Muscle of leg (tissue), 11 donors: ENCODE results near the gene PFN4. TPM values are rescaled to one million over a fixed set of nuclear protein-coding genes. Genes with fewer than 3 reads are reported as not detected.
A peak's percentile ranks its signal among the peaks of the same experiment; 100 is the strongest.

Source experiments
- DNase-seq: peaks from one replicate; pipeline ENCODE4 v3.0.0; 2013
- H3K27ac ChIP-seq: one replicate; pipeline ENCODE4 v1.5.1; 2013; ENCODE audit warnings: mild to moderate bottlenecking, low read length, control low read depth
- H3K27me3 ChIP-seq: one replicate; pipeline ENCODE4 v1.6.1; 2013; ENCODE audit warnings: low read length; ENCODE audit not compliant: control insufficient read depth, insufficient read depth
- H3K36me3 ChIP-seq: one replicate; pipeline ENCODE4 v1.6.1; 2013; ENCODE audit warnings: low read length; ENCODE audit not compliant: control insufficient read depth, insufficient read depth
- H3K4me1 ChIP-seq: one replicate; pipeline ENCODE4 v1.6.1; 2013; ENCODE audit warnings: low read length; ENCODE audit not compliant: control insufficient read depth, insufficient read depth
- H3K4me3 ChIP-seq: one replicate; pipeline ENCODE4 v1.5.1; 2013; ENCODE audit warnings: low read length, control low read depth
- H3K9me3 ChIP-seq: replicated peaks from 2 replicates; pipeline ENCODE4 v1.6.1; 2013; ENCODE audit warnings: low read depth, low read length; ENCODE audit not compliant: control insufficient read depth
- WGBS: methylation state at CpG from one replicate; pipeline ENCODE4 v1.1.5; 2013; ENCODE audit warnings: missing lambda C conversion rate; ENCODE audit not compliant: insufficient coverage; 5-methylcytosine and 5-hydroxymethylcytosine counted together
- polyA plus RNA-seq, 8 donors: library from polyadenylated mRNA; unstranded; fragments of 120-200 nt; gene quantifications; one replicate each; pipeline versions ENCODE4 v1.2.1 to v1.2.3, GENCODE V29; 2013; ENCODE audit warnings: inconsistent platforms in 1 of 8, low replicate concordance in 1 of 8; ENCODE audit not compliant: insufficient read length in 8 of 8, insufficient read depth in 1 of 8
- total RNA-seq: library from RNA; stranded (reverse); fragments of 120-200 nt; gene quantifications from one replicate; pipeline ENCODE4 v1.2.4, GENCODE V29; 2013

PFN4 gene
- total and polyA plus RNA-seq, 9 donors, result 1.3 to 2.2 (median 1.8) TPM

- H3K27ac ChIP-seq, result peak overlapping the region; percentile 94
- peaks cover 31% of the 10 kb centered on the region for H3K4me1 ChIP-seq
- no peaks in the 10 kb centered on the region for H3K9me3 ChIP-seq
- H3K36me3 ChIP-seq, result peaks cover 35% of the 10 kb centered on the region
- WGBS, result 91% methylated on average over 5 of the region's 8 CpGs
- DNase-seq, result no peak
- peak overlapping the region; percentile 61 for H3K4me3 ChIP-seq
- H3K27me3 ChIP-seq, result no peaks in the 10 kb centered on the region
Measured at GRCh38 chr2:24082787-24083566, 40.2 kb downstream of the PFN4 start.

GRCh38 chr2:24080701-24081100 is 42.4 kb downstream of the PFN4 start:
- peaks cover 35% of the 10 kb centered on the region for H3K36me3 ChIP-seq
- H3K27ac ChIP-seq, result peak overlapping the region; percentile 85

GRCh38 chr2:24077879-24078278 is 45.3 kb downstream of the PFN4 start:
- H3K4me1 ChIP-seq, result peaks cover 26% of the 10 kb centered on the region

More at GRCh38 chr2:24080701-24081100, 42.4 kb downstream of the PFN4 start:
- H3K4me1 ChIP-seq, result peaks cover 36% of the 10 kb centered on the region
- H3K4me3 ChIP-seq, result no peak overlapping the region
- H3K9me3 ChIP-seq, result no peaks in the 10 kb centered on the region
- no peaks in the 10 kb centered on the region for H3K27me3 ChIP-seq
- 27% methylated on average over 2 of the region's 2 CpGs for WGBS
- peak; percentile 77 for DNase-seq

GRCh38 chr2:24077535-24077877 is 45.6 kb downstream of the PFN4 start:
- H3K9me3 ChIP-seq, result no peaks in the 10 kb centered on the region
- no peak for DNase-seq
- peaks cover 23% of the 10 kb centered on the region for H3K4me1 ChIP-seq
- H3K36me3 ChIP-seq, result peaks cover 40% of the 10 kb centered on the region
- peak overlapping the region; percentile 89 for H3K4me3 ChIP-seq
- WGBS, result 11% methylated on average over 6 of the region's 9 CpGs
- H3K27ac ChIP-seq, result peak overlapping the region; percentile 94
- no peaks in the 10 kb centered on the region for H3K27me3 ChIP-seq

More at GRCh38 chr2:24077879-24078278, 45.3 kb downstream of the PFN4 start:
- no peak overlapping the region for H3K4me3 ChIP-seq
- H3K27me3 ChIP-seq, result no peaks in the 10 kb centered on the region
- no peak for DNase-seq
- H3K36me3 ChIP-seq, result peaks cover 39% of the 10 kb centered on the region
- no peak overlapping the region for H3K27ac ChIP-seq
- WGBS, result no CpG with 5 or more reads among the region's 2 CpGs
- H3K9me3 ChIP-seq, result no peaks in the 10 kb centered on the region

DNA sequence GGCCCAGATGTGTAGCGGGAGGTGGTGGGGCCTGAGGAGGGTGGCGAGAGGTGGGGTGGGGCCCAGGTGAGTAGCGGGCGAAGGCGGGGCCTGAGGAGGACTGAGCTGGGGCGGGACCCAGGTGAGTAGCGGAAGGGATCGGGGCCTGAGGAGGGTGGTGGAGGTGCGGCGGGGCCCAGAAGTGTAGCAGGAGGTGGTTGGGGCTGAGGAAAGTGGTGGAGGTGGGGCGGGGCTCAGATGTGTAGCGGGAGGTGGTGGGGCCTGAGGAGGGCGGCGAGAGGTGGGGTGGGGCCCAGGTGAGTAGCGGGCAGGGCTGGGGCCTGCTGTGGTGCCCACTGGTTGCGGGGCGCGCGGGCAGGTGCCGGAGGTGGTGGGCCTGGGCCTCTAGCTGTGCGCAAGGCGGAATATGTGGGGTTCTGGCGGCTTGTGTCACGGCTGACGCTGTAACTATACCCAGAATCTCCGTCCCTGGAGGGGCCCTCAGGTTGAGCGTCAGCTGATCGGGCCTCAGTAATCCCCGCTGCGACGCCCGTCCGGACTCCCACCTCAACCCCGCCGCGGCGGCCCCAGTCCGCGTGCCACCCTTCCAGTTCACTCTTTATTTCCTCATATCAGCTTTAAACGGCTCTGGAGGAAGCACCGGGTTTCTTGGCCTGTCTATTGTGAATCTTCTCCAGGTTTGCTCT is 46.1 kb downstream of the PFN4 start:
- H3K4me1 ChIP-seq, result peaks cover 21% of the 10 kb centered on the region
- 11% methylated on average over 36 of the region's 41 CpGs for WGBS
- peak overlapping the region; percentile 94 for H3K27ac ChIP-seq
- no peaks in the 10 kb centered on the region for H3K9me3 ChIP-seq
- peak overlapping the region; percentile 89 for H3K4me3 ChIP-seq
- DNase-seq, result peak; percentile 44
- H3K27me3 ChIP-seq, result no peaks in the 10 kb centered on the region
- peaks cover 39% of the 10 kb centered on the region for H3K36me3 ChIP-seq

DNA sequence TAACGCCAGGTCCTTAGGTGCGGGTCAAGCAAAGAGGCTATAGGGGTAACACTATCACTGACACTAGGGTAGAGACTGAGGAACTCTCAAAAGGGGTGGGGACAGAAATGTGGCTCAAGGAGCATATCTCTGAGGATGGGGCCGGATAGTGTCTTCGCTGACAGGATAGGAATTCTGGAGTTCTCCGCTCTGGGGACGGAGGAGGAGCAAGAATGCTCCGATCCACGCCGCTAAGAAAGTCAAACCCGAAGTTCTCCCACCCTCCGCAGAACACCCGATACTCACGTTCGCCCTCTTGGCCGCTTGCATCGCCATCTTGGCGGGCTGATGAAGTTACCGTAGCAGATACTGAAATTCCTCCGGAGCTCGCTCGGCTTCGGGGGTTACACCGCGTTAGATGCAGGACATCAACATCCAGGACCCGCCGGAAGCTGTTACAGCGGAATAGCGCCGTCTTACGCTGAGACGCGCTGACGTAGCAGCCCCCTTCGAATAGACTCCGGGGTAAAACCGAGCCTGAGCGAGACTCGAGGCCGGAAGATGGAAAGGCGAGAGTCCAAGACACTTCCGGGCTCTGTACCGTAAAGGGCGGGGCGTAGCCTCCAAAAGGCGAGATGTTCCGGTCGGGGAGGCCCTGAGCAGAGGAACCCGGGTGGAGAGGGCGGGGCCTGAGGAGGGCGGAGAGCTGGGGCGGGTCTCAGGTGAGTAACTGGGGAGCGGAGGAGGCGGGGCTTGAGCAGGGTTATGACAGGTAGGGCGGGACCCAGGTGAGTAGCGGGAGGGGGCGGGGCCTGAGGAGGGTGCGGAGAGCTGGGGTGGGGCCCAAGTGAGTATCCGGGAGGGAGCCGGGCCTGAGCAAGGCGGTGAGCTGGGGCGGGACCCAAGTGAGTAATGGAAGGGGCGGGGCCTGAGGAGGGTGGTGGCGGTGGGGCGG is 47.0 kb downstream of the PFN4 start, which contains the start of gene SF3B6:
Gene SF3B6, minus strand, starts transcription at position 412 of the 934 bp plus-strand sequence. Its CDS starts 97 bp downstream, at position 315.
- Histone ChIP-seq H3K4me3 (peak within 1 kb of the TSS; percentile 89), H3K9me3 (no peaks in the 10 kb centered on the region), H3K36me3 (peaks cover 42% of the 10 kb centered on the region), H3K27ac (peak within 1 kb of the TSS; percentile 94), H3K4me1 (peaks cover 17% of the 10 kb centered on the region), H3K27me3 (no peaks in the 10 kb centered on the region)
- peak; percentile 99 for DNase-seq
- WGBS, result under 1% methylated on average over 60 of the region's 64 CpGs

DNA sequence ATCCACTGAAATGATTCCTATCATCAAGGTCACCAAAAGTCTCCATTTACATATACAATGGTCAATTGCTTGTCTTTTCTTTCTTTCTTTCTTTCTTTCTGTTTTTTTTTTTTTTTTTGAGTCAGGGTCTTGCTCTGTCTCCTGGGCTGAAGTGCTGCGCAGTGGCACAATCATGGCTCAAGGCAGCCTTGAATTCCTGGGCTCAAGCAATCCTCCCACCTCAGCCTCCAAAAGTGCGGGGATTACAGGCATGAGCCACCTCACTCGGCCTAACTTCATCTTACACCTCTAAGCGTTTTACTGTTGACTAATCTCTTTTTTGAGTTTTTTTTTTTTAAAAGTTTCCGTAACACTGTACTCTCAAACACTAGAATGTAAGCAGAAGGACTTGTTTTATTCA is 47.9 kb downstream of the PFN4 start:
- DNase-seq, result no peak
- no peak overlapping the region for H3K27ac ChIP-seq
- no peaks in the 10 kb centered on the region for H3K27me3 ChIP-seq
- peak overlapping the region; percentile 89 for H3K4me3 ChIP-seq
- peaks cover 39% of the 10 kb centered on the region for H3K36me3 ChIP-seq
- WGBS, result no CpG with 5 or more reads among the region's 5 CpGs
- peaks cover 12% of the 10 kb centered on the region for H3K4me1 ChIP-seq
- no peaks in the 10 kb centered on the region for H3K9me3 ChIP-seq

GRCh38 chr2:24073816-24074215 is 49.3 kb downstream of the PFN4 start:
- Histone ChIP-seq H3K4me3 (no peak overlapping the region), H3K27me3 (no peaks in the 10 kb centered on the region), H3K4me1 (peaks cover 10% of the 10 kb centered on the region), H3K36me3 (peaks cover 43% of the 10 kb centered on the region), H3K9me3 (no peaks in the 10 kb centered on the region), H3K27ac (no peak overlapping the region)
- no CpG with 5 or more reads among the region's 6 CpGs for WGBS
- no peak for DNase-seq

- Histone ChIP-seq H3K36me3 (peaks cover 42% of the 10 kb centered on the region), H3K4me3 (no peak overlapping the region), H3K27ac (no peak overlapping the region), H3K27me3 (no peaks in the 10 kb centered on the region), H3K4me1 (peaks cover 8% of the 10 kb centered on the region), H3K9me3 (no peaks in the 10 kb centered on the region)
- WGBS, result 100% methylated on average over 1 of the region's 4 CpGs
- no peak for DNase-seq
Measured at GRCh38 chr2:24072259-24072658, 50.9 kb downstream of the PFN4 start.
